Urinary bladder (tissue), 4 donors: Measurements from ENCODE around the gene SPATA13. TPM values are rescaled to one million over a fixed set of nuclear protein-coding genes. Genes with fewer than 3 reads are reported as not detected.

ENCODE experiments used
- DNase-seq: peaks from one replicate; pipeline ENCODE4 v3.0.0-alpha.2; 2015; ENCODE audit errors: extremely low spot score
- H3K27ac ChIP-seq: one replicate; pipeline ENCODE4 v1.5.1; 2013; ENCODE audit warnings: low read depth, mild to moderate bottlenecking, moderate library complexity
- H3K36me3 ChIP-seq: one replicate; pipeline ENCODE4 v1.6.1; 2013; ENCODE audit warnings: mild to moderate bottlenecking, moderate library complexity; ENCODE audit not compliant: insufficient read depth
- H3K4me1 ChIP-seq: one replicate; pipeline ENCODE4 v1.6.1; 2013; ENCODE audit warnings: mild to moderate bottlenecking, moderate library complexity; ENCODE audit not compliant: insufficient read depth
- H3K4me3 ChIP-seq: one replicate; pipeline ENCODE4 v1.5.1; 2013; ENCODE audit warnings: low read depth, low read length
- WGBS: extraction: QIAGEN DNeasy Blood & Tissue Kit; methylation state at CpG from one replicate; pipeline ENCODE4 v1.1.7; 2013; 5-methylcytosine and 5-hydroxymethylcytosine counted together
- polyA plus RNA-seq: library from polyadenylated mRNA; stranded (reverse); fragments of 200-250 nt; gene quantifications from one replicate; pipeline ENCODE4 v1.2.3, GENCODE V29; 2013
- total RNA-seq: library from RNA; depleted of rRNA; stranded (reverse); fragments of >200 nt; gene quantifications from one replicate; pipeline ENCODE4 v1.2.3, GENCODE V29; 2014
- donor health status: healthy with polysubstance abuse.
- donor health status: healthy.

The SPATA13 gene
- total and polyA plus RNA-seq, 2 donors: 5.8 to 13.6 TPM

- no peaks in the 10 kb centered on the region for H3K4me1 ChIP-seq
- no peak for DNase-seq
- H3K36me3 ChIP-seq: no peaks in the 10 kb centered on the region
- H3K4me3 ChIP-seq: no peak overlapping the region
- WGBS: 97% methylated on average over 3 of the region's 3 CpGs
- H3K27ac ChIP-seq: no peak overlapping the region
Measured at GRCh38 chr13:24232474-24232873, 72.0 kb downstream of the SPATA13 start.

GRCh38 chr13:24233351-24233901, 72.9 kb downstream of the SPATA13 start:
- no peaks in the 10 kb centered on the region for H3K36me3 ChIP-seq
- peak overlapping the region; percentile 56 for H3K27ac ChIP-seq
- no peak overlapping the region for H3K4me3 ChIP-seq
- no peak for DNase-seq
- no peaks in the 10 kb centered on the region for H3K4me1 ChIP-seq
- WGBS: 21% methylated on average over 4 of the region's 4 CpGs

- Histone ChIP-seq H3K36me3 (no peaks in the 10 kb centered on the region), H3K4me3 (no peak overlapping the region), H3K27ac (no peak overlapping the region), H3K4me1 (no peaks in the 10 kb centered on the region)
- DNase-seq: no peak
- WGBS: 82% methylated on average over 5 of the region's 5 CpGs
Measured at GRCh38 chr13:24234200-24234915, 73.8 kb downstream of the SPATA13 start.

GRCh38 chr13:24237356-24237755, 76.8 kb downstream of the SPATA13 start:
- no peak overlapping the region for H3K27ac ChIP-seq
- H3K4me3 ChIP-seq: no peak overlapping the region
- no peaks in the 10 kb centered on the region for H3K36me3 ChIP-seq
- no peak for DNase-seq
- 94% methylated on average over 1 of the region's 1 CpG for WGBS
- no peaks in the 10 kb centered on the region for H3K4me1 ChIP-seq

- Histone ChIP-seq H3K4me1 (no peaks in the 10 kb centered on the region), H3K36me3 (no peaks in the 10 kb centered on the region), H3K4me3 (no peak overlapping the region), H3K27ac (no peak overlapping the region)
- WGBS: 93% methylated on average over 10 of the region's 10 CpGs
- DNase-seq: no peak
Measured at GRCh38 chr13:24241336-24241735, 80.8 kb downstream of the SPATA13 start.

- H3K36me3 ChIP-seq: no peaks in the 10 kb centered on the region
- no peak overlapping the region for H3K27ac ChIP-seq
- WGBS: 95% methylated on average over 5 of the region's 5 CpGs
- H3K4me3 ChIP-seq: no peak overlapping the region
- no peaks in the 10 kb centered on the region for H3K4me1 ChIP-seq
- no peak for DNase-seq
Measured at GRCh38 chr13:24242100-24242499, 81.6 kb downstream of the SPATA13 start.

GRCh38 chr13:24243302-24243701, 82.8 kb downstream of the SPATA13 start:
- H3K27ac ChIP-seq: no peak overlapping the region
- no peak for DNase-seq
- 84% methylated on average over 2 of the region's 2 CpGs for WGBS
- H3K4me1 ChIP-seq: no peaks in the 10 kb centered on the region
- no peak overlapping the region for H3K4me3 ChIP-seq
- no peaks in the 10 kb centered on the region for H3K36me3 ChIP-seq

GRCh38 chr13:24244802-24245201, 84.3 kb downstream of the SPATA13 start:
- 81% methylated on average over 6 of the region's 6 CpGs for WGBS
- Histone ChIP-seq H3K4me1 (no peaks in the 10 kb centered on the region), H3K4me3 (no peak overlapping the region), H3K36me3 (no peaks in the 10 kb centered on the region), H3K27ac (no peak overlapping the region)
- DNase-seq: no peak

GRCh38 chr13:24247016-24247415, 86.5 kb downstream of the SPATA13 start:
- H3K4me3 ChIP-seq: no peak overlapping the region
- WGBS: 90% methylated on average over 5 of the region's 5 CpGs
- DNase-seq: no peak

GRCh38 chr13:24249624-24250023, 89.1 kb downstream of the SPATA13 start:
- DNase-seq: no peak
- WGBS: 93% methylated on average over 9 of the region's 9 CpGs
- H3K4me3 ChIP-seq: no peak overlapping the region
- H3K36me3 ChIP-seq: no peaks in the 10 kb centered on the region
- no peak overlapping the region for H3K27ac ChIP-seq
- no peaks in the 10 kb centered on the region for H3K4me1 ChIP-seq

More at GRCh38 chr13:24247016-24247415, 86.5 kb downstream of the SPATA13 start:
- H3K36me3 ChIP-seq: no peaks in the 10 kb centered on the region
- no peaks in the 10 kb centered on the region for H3K4me1 ChIP-seq
- no peak overlapping the region for H3K27ac ChIP-seq

- Histone ChIP-seq H3K36me3 (no peaks in the 10 kb centered on the region), H3K4me3 (no peak overlapping the region), H3K4me1 (no peaks in the 10 kb centered on the region), H3K27ac (no peak overlapping the region)
- DNase-seq: no peak
- WGBS: 85% methylated on average over 7 of the region's 7 CpGs
Measured at GRCh38 chr13:24250376-24251057, 90.0 kb downstream of the SPATA13 start.

GRCh38 chr13:24251525-24251924, 91.0 kb downstream of the SPATA13 start:
- no peak for DNase-seq
- Histone ChIP-seq H3K4me3 (peak overlapping the region; percentile 5), H3K27ac (no peak overlapping the region), H3K36me3 (no peaks in the 10 kb centered on the region), H3K4me1 (no peaks in the 10 kb centered on the region)
- 90% methylated on average over 17 of the region's 17 CpGs for WGBS

- Histone ChIP-seq H3K4me3 (peak overlapping the region; percentile 2), H3K36me3 (no peaks in the 10 kb centered on the region), H3K4me1 (no peaks in the 10 kb centered on the region), H3K27ac (no peak overlapping the region)
- DNase-seq: no peak
- 76% methylated on average over 6 of the region's 6 CpGs for WGBS
Measured at GRCh38 chr13:24252136-24252535, 91.6 kb downstream of the SPATA13 start.

- DNase-seq: no peak
- no peaks in the 10 kb centered on the region for H3K36me3 ChIP-seq
- H3K4me3 ChIP-seq: no peak overlapping the region
- WGBS: 85% methylated on average over 9 of the region's 9 CpGs
- no peaks in the 10 kb centered on the region for H3K4me1 ChIP-seq
- H3K27ac ChIP-seq: no peak overlapping the region
Measured at GRCh38 chr13:24253520-24254145, 93.1 kb downstream of the SPATA13 start.
